ENCODE measurements around the gene TXK.

The TXK gene

GRCh38 chr4:48024522-48024921, 109.5 kb downstream of the TXK start:
- no peak overlapping the region for H2AFZ ChIP-seq (ENCODE audit: low read depth, low read length, severe bottlenecking)
- TF ChIP-seq EZH2phosphoT487 (conservative IDR thresholded peaks at IDR 0.05; ENCODE audit: low read length) (no peak), CTCF (IDR thresholded peaks at IDR 0.05; ENCODE audit: insufficient read depth, low read length, poor library complexity, severe bottlenecking) (no peak)
- H3K9me2 ChIP-seq (replicated peaks; ENCODE audit: insufficient read depth, low read length): no peaks in the 10 kb centered on the region
- no peak overlapping the region for H3K27ac ChIP-seq (ENCODE audit: low read depth, low read length)
- H3K36me3 ChIP-seq (ENCODE audit: low read length): peaks cover 11% of the 10 kb centered on the region
- no peak overlapping the region for H3K9ac ChIP-seq (ENCODE audit: low read length)
- no peak overlapping the region for H3K4me3 ChIP-seq (ENCODE audit: insufficient read depth, low read length, poor library complexity, severe bottlenecking)
- H3K79me2 ChIP-seq (ENCODE audit: insufficient read depth, low read length): no peaks in the 10 kb centered on the region
- no peak overlapping the region for H3K4me2 ChIP-seq (ENCODE audit: low read depth, low read length, poor library complexity, severe bottlenecking)
- H3K27me3 ChIP-seq (ENCODE audit: low read length): no peaks in the 10 kb centered on the region
- no peaks in the 10 kb centered on the region; the same call in 1 of the 2 replicates for H3K9me3 ChIP-seq (ENCODE audit: insufficient read depth, low read length)
- no peaks in the 10 kb centered on the region for H4K20me1 ChIP-seq (ENCODE audit: low read depth, low read length)
- no peaks in the 10 kb centered on the region for H3F3A ChIP-seq (ENCODE audit: insufficient read depth)

GRCh38 chr4:48022192-48022799, 111.8 kb downstream of the TXK start:
- TF ChIP-seq CTCF (IDR thresholded peaks at IDR 0.05; ENCODE audit: insufficient read depth, low read length, poor library complexity, severe bottlenecking) (no peak), EZH2phosphoT487 (conservative IDR thresholded peaks at IDR 0.05; ENCODE audit: low read length) (no peak)
- Histone ChIP-seq H3F3A (ENCODE audit: insufficient read depth) (peaks cover 5% of the 10 kb centered on the region; the same call in 1 of the 2 replicates), H3K9me2 (replicated peaks; ENCODE audit: insufficient read depth, low read length) (no peaks in the 10 kb centered on the region), H3K36me3 (ENCODE audit: low read length) (peaks cover 1% of the 10 kb centered on the region; the same call in 1 of the 2 replicates), H3K27ac (ENCODE audit: low read depth, low read length) (no peak overlapping the region), H3K4me3 (ENCODE audit: insufficient read depth, low read length, poor library complexity, severe bottlenecking) (no peak overlapping the region), H3K4me2 (ENCODE audit: low read depth, low read length, poor library complexity, severe bottlenecking) (no peak overlapping the region), H2AFZ (ENCODE audit: low read depth, low read length, severe bottlenecking) (no peak overlapping the region), H4K20me1 (ENCODE audit: low read depth, low read length) (no peaks in the 10 kb centered on the region), H3K79me2 (ENCODE audit: insufficient read depth, low read length) (no peaks in the 10 kb centered on the region), H3K9ac (ENCODE audit: low read length) (no peak overlapping the region), H3K27me3 (ENCODE audit: low read length) (no peaks in the 10 kb centered on the region), H3K9me3 (ENCODE audit: insufficient read depth, low read length) (no peaks in the 10 kb centered on the region)

GRCh38 chr4:48021100-48021499, 113.0 kb downstream of the TXK start:
- H3K79me2 ChIP-seq (ENCODE audit: insufficient read depth, low read length): no peaks in the 10 kb centered on the region
- peaks cover 5% of the 10 kb centered on the region; the same call in 1 of the 2 replicates for H3F3A ChIP-seq (ENCODE audit: insufficient read depth)
- H4K20me1 ChIP-seq (ENCODE audit: low read depth, low read length): no peaks in the 10 kb centered on the region
- H3K27me3 ChIP-seq (ENCODE audit: low read length): no peaks in the 10 kb centered on the region
- TF ChIP-seq CTCF (IDR thresholded peaks at IDR 0.05; ENCODE audit: insufficient read depth, low read length, poor library complexity, severe bottlenecking) (no peak), EZH2phosphoT487 (conservative IDR thresholded peaks at IDR 0.05; ENCODE audit: low read length) (no peak)
- no peak overlapping the region for H3K27ac ChIP-seq (ENCODE audit: low read depth, low read length)
- H3K9me3 ChIP-seq (ENCODE audit: insufficient read depth, low read length): no peaks in the 10 kb centered on the region
- H3K9ac ChIP-seq (ENCODE audit: low read length): no peak overlapping the region
- H3K4me3 ChIP-seq (ENCODE audit: insufficient read depth, low read length, poor library complexity, severe bottlenecking): no peak overlapping the region
- no peak overlapping the region for H3K4me2 ChIP-seq (ENCODE audit: low read depth, low read length, poor library complexity, severe bottlenecking)
- no peaks in the 10 kb centered on the region for H3K9me2 ChIP-seq (replicated peaks; ENCODE audit: insufficient read depth, low read length)
- H2AFZ ChIP-seq (ENCODE audit: low read depth, low read length, severe bottlenecking): no peak overlapping the region
- no peaks in the 10 kb centered on the region for H3K36me3 ChIP-seq (ENCODE audit: low read length)
